Measurements from ENCODE around the gene MLEC. TPM values are rescaled to one million over a fixed set of nuclear protein-coding genes. Genes with fewer than 3 reads are reported as not detected.
A peak's percentile ranks its signal among the peaks of the same experiment; 100 is the strongest.

Gene MLEC
- total and polyA plus RNA-seq, 9 of the 15 experiments (the other 6 are each of a cell fraction or from before 2014, with no cell fraction given) = 18.5 to 108 (median 57.8) TPM

DNA sequence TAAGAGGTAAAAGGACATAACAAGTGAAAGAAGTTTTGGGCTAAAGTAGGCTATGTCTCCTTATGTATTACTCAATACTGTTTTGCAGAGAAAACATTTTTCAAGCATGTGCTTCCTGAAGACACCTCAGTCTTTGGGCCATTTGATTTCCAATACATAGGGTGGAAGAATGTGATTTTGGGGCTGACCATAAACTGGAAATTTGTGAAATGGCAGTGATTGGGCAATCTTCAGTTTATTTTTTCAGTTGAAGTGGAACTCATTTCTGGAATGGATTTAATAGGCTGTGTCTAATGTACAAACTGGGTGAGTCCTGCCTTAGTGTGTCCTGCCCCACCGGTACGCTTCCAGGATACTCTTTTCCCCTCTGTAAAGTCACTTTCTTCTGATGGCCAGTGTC lies 35.8 kb downstream of the MLEC start:
- Histone ChIP-seq H3K4me3 (no peak overlapping the region), H3K79me2 (ENCODE audit: control insufficient read depth, insufficient read depth, low read length) (peaks cover 14% of the 10 kb centered on the region), H3K9ac (ENCODE audit: insufficient read depth in 1 of 2, low read depth in 2 of 2, low read length in 2 of 2) (no peak overlapping the region), H2AFZ (ENCODE audit: low read depth, low read length) (no peak overlapping the region), H3K4me2 (ENCODE audit: insufficient read depth, low read length) (no peak overlapping the region), H3K27me3 (ENCODE audit: control insufficient read depth in 2 of 2, insufficient read depth in 2 of 2, low read length in 2 of 2) (no peaks in the 10 kb centered on the region), H3K4me1 (replicated peaks in 1 of 2; ENCODE audit: control insufficient read depth in 2 of 2, insufficient read depth in 2 of 2, low read length in 2 of 2) (peaks cover 42 to 44% of the 10 kb centered on the region in 2 experiments), H3K27ac (ENCODE audit: extremely low read depth, low read depth, low read length) (no peak overlapping the region), H3K36me3 (ENCODE audit: control insufficient read depth, insufficient read depth, low read length) (peaks cover 68% of the 10 kb centered on the region), H3K9me3 (replicated peaks; ENCODE audit: control insufficient read depth, insufficient read depth, low read depth, low read length) (no peaks in the 10 kb centered on the region), H3K9me1 (ENCODE audit: control insufficient read depth, insufficient read depth, low read length) (no peaks in the 10 kb centered on the region), H4K20me1 (replicated peaks; ENCODE audit: control insufficient read depth, insufficient read depth, low read length) (peaks cover 8% of the 10 kb centered on the region; the same call in 1 of the 2 replicates)
- intact Hi-C loops (cut with micrococcal nuclease) (no loop called here), in situ Hi-C loops (cut with MboI) (no loop called here)
- ATAC-seq = no peak
- no peak for FAIRE-seq
- 96% methylated on average over 2 of the region's 2 CpGs for WGBS (ENCODE audit: insufficient coverage, low coverage, missing lambda C conversion rate)
- no peak for TF ChIP-seq NR1H2 (CRISPR knock-in tag; IDR thresholded peaks at IDR 0.05)
- no peak for TF ChIP-seq RBBP5 (IDR thresholded peaks at IDR 0.05; ENCODE audit: borderline replicate concordance, insufficient read depth, low read length, poor library complexity, severe bottlenecking)
- TF ChIP-seq CEBPG (CRISPR knock-in tag; IDR thresholded peaks at IDR 0.05) = no peak
- peak; percentile 42 to 68 for TF ChIP-seq CEBPG (tag; conservative IDR thresholded peaks at IDR 0.05 in 1 of 2, IDR thresholded peaks at IDR 0.05 in 1 of 2)
- no peak for TF ChIP-seq GTF2F1 (IDR thresholded peaks at IDR 0.05; ENCODE audit: low read depth, low read length)
- peak; percentile 52; the same call in 1 of the 2 replicates for TF ChIP-seq CEBPB (tag; IDR thresholded peaks at IDR 0.05)
- no peak for TF ChIP-seq POLR3G (IDR thresholded peaks at IDR 0.05; ENCODE audit: extremely low read depth, insufficient read length, insufficient replicate concordance)
- no peak for TF ChIP-seq NCOA1 (IDR thresholded peaks at IDR 0.05; ENCODE audit: low read depth)
- ChIA-PET CTCF (ENCODE audit: low intra/inter-chr PET ratio) (no interaction called here), POLR2A (no interaction called here)
- no TSS peak for BruUV-seq (replicated peaks)
- DNase-seq (ENCODE audit: extremely low read depth in 1 of 4, low spot score in 3 of 4) = no peak
